ENCODE results near the gene APCS. TPM values are rescaled to one million over a fixed set of nuclear protein-coding genes. Genes with fewer than 3 reads are reported as not detected.

Gene APCS
- total RNA-seq, 1 experiment from 2014 or later: 0.42 TPM

DNA sequence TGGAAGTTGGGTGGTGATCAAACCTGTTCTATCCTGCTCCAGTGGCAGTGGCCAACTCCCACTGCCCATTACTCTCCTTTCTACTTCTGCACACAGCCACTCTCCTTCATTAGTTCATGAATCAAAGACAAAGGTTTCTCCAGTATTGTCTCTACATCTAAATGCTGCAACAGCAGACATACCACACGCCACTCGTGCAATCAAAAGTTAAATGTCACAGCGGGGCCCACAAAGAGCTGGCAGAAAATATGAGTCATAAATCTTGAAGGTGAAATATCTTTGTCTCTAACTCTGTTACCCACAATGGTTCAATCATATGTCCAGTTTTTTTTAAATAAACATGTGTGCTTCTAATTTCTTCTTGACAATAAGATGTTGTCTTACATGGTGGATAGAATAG lies 13.3 kb downstream of the APCS start:
- TF ChIP-seq POLR2A (IDR thresholded peaks at IDR 0.05; ENCODE audit: borderline replicate concordance, extremely low read depth, insufficient read depth, insufficient read length): no peak
- TF ChIP-seq CEBPB (IDR thresholded peaks at IDR 0.05; ENCODE audit: low read depth): no peak
- no peak for TF ChIP-seq ZBTB33 (IDR thresholded peaks at IDR 0.05; ENCODE audit: extremely low read depth, insufficient replicate concordance, low read length)
- no peak overlapping the region for H3K4me3 ChIP-seq (replicated peaks in 1 of 2; ENCODE audit: low read depth in 1 of 2, low read length in 2 of 2)
- no TSS peak for BruUV-seq (replicated peaks)
- H3K79me2 ChIP-seq (ENCODE audit: insufficient read depth, low read length): no peaks in the 10 kb centered on the region
- no peak overlapping the region for H3K9ac ChIP-seq (ENCODE audit: low read length)
- H2AFZ ChIP-seq (ENCODE audit: low read depth, low read length, poor library complexity, severe bottlenecking): no peak overlapping the region
- no peaks in the 10 kb centered on the region for H4K20me1 ChIP-seq (ENCODE audit: insufficient read depth)
- no peak overlapping the region for H3K4me2 ChIP-seq (ENCODE audit: low read length)
- no peaks in the 10 kb centered on the region for H3K36me3 ChIP-seq (ENCODE audit: control insufficient read depth in 1 of 2, insufficient read depth in 2 of 2, low read length in 2 of 2)
- DNase-seq (ENCODE audit: low read depth, low spot score): no peak
- ChIA-PET POLR2A (no interaction called here), RAD21 (ENCODE audit: low non-redundant PET in 1 of 2, low total read pairs in 2 of 2, uncharacterized antibody in 2 of 2, unreplicated experiment in 2 of 2) (no interaction called here), CTCF (no interaction called here)
- H3K27me3 ChIP-seq (ENCODE audit: insufficient read depth, low read length): no peaks in the 10 kb centered on the region
- H3K27ac ChIP-seq (ENCODE audit: low read depth, low read length): no peak overlapping the region
- H3K9me3 ChIP-seq (ENCODE audit: control insufficient read depth in 1 of 2, insufficient read depth in 1 of 2, low read depth in 1 of 2, low read length in 2 of 2): no peaks in the 10 kb centered on the region
- H3K4me1 ChIP-seq (ENCODE audit: control insufficient read depth in 1 of 2, insufficient read depth in 2 of 2, low read length in 2 of 2): peaks cover 0 to 7% of the 10 kb centered on the region in 2 experiments; a peak in 1 of 4 replicates
- intact Hi-C loops (cut with micrococcal nuclease): no loop called here
- H3K9me2 ChIP-seq (ENCODE audit: insufficient read depth): no peaks in the 10 kb centered on the region
- ATAC-seq: no peak

- H3K27me3 ChIP-seq (ENCODE audit: insufficient read depth, low read length): no peaks in the 10 kb centered on the region
- ChIA-PET RAD21 (ENCODE audit: low non-redundant PET in 1 of 2, low total read pairs in 2 of 2, uncharacterized antibody in 2 of 2, unreplicated experiment in 2 of 2) (no interaction called here), POLR2A (no interaction called here), CTCF (no interaction called here)
- BruUV-seq (replicated peaks): no TSS peak
- H4K20me1 ChIP-seq (ENCODE audit: insufficient read depth): no peaks in the 10 kb centered on the region
- no peak for DNase-seq (ENCODE audit: low read depth, low spot score)
- ATAC-seq: no peak
- no peak overlapping the region for H3K4me3 ChIP-seq (replicated peaks in 1 of 2; ENCODE audit: low read depth in 1 of 2, low read length in 2 of 2)
- H3K79me2 ChIP-seq (ENCODE audit: insufficient read depth, low read length): no peaks in the 10 kb centered on the region
- H2AFZ ChIP-seq (ENCODE audit: low read depth, low read length, poor library complexity, severe bottlenecking): no peak overlapping the region
- H3K36me3 ChIP-seq (ENCODE audit: control insufficient read depth in 1 of 2, insufficient read depth in 2 of 2, low read length in 2 of 2): no peaks in the 10 kb centered on the region
- intact Hi-C loops (cut with micrococcal nuclease): no loop called here
- H3K4me1 ChIP-seq (ENCODE audit: control insufficient read depth in 1 of 2, insufficient read depth in 2 of 2, low read length in 2 of 2): peaks cover 0 to 7% of the 10 kb centered on the region in 2 experiments; a peak in 1 of 4 replicates
- no peak overlapping the region for H3K4me2 ChIP-seq (ENCODE audit: low read length)
- no peaks in the 10 kb centered on the region for H3K9me2 ChIP-seq (ENCODE audit: insufficient read depth)
- H3K9ac ChIP-seq (ENCODE audit: low read length): no peak overlapping the region
- H3K27ac ChIP-seq (ENCODE audit: low read depth, low read length): no peak overlapping the region
- H3K9me3 ChIP-seq (ENCODE audit: control insufficient read depth in 1 of 2, insufficient read depth in 1 of 2, low read depth in 1 of 2, low read length in 2 of 2): no peaks in the 10 kb centered on the region
- TF ChIP-seq SRF (IDR thresholded peaks at IDR 0.05; ENCODE audit: low read depth): no peak
- TF ChIP-seq CEBPB (IDR thresholded peaks at IDR 0.05; ENCODE audit: low read depth): no peak
- TF ChIP-seq EZH2 (IDR thresholded peaks at IDR 0.05): no peak
- TF ChIP-seq ATF3 (IDR thresholded peaks at IDR 0.05): no peak
- no peak for TF ChIP-seq CBX3 (IDR thresholded peaks at IDR 0.05; ENCODE audit: low read depth)
- TF ChIP-seq TCF7L2 (IDR thresholded peaks at IDR 0.05; ENCODE audit: borderline replicate concordance, extremely low read depth, insufficient read depth, insufficient read length): no peak
- no peak for TF ChIP-seq EZH2phosphoT487 (IDR thresholded peaks at IDR 0.05; ENCODE audit: borderline replicate concordance)
- TF ChIP-seq POLR2AphosphoS5 (IDR thresholded peaks at IDR 0.05; ENCODE audit: low read depth, low read length): no peak
- no peak for TF ChIP-seq REST (IDR thresholded peaks at IDR 0.05; ENCODE audit: low read depth)
- no peak for TF ChIP-seq SP1 (IDR thresholded peaks at IDR 0.05; ENCODE audit: low read depth)
- no peak for TF ChIP-seq EGR1 (IDR thresholded peaks at IDR 0.05; ENCODE audit: low read depth)
- no peak for TF ChIP-seq ZBTB33 (IDR thresholded peaks at IDR 0.05; ENCODE audit: extremely low read depth, insufficient replicate concordance, low read length)
Measured at GRCh38 chr1:159602501-159602999, 14.9 kb downstream of the APCS start.

Data from HCT116 (cell line).